ENCODE measurements around the gene ARHGAP12. TPM values are rescaled to one million over a fixed set of nuclear protein-coding genes. Genes with fewer than 3 reads are reported as not detected.

The ARHGAP12 gene
- total RNA-seq, 6 experiments from 2014 or later, result 16.0 to 18.9 (median 17.9) TPM

GRCh38 chr10:31887850-31888249, 40.8 kb downstream of the ARHGAP12 start:
- peaks cover 6% of the 10 kb centered on the region; the same call in 1 of the 2 replicates for H3K36me3 Mint-ChIP-seq (ENCODE audit: low read depth)
- no peak overlapping the region for H3K27ac Mint-ChIP-seq

DNA sequence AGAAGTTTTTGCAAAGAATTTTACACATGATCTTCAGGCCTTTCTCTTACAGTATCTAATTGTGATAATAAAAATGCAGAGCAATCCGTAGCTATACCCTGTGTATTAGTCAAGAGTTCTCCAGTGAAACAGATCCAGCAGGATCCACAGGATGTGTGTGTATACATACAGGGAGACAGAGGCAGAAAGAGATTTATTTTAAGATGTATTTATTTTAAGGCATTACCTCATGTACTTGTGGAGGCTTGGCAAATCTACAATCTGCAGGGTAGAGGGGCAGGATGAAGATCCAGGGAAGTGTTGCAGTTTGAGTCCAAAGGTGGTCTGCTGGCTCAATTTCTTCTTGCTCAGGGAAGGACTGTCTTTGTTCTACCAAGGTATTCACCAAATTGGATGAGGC, 41.7 kb downstream of the ARHGAP12 start:
- Mint-ChIP-seq H3K27me3 (ENCODE audit: insufficient read depth) (0 out of 2 replicates have a peak, but pooled peaks cover 2% of the 10 kb centered on the region), H3K4me3 (no peak overlapping the region), H3K9me3 (no peaks in the 10 kb centered on the region), H3K36me3 (ENCODE audit: low read depth) (peaks cover 6% of the 10 kb centered on the region; the same call in 1 of the 2 replicates), H3K27ac (no peak overlapping the region), H3K4me1 (ENCODE audit: low read depth) (peaks cover 51% of the 10 kb centered on the region)
- TF ChIP-seq, protein P1, sequence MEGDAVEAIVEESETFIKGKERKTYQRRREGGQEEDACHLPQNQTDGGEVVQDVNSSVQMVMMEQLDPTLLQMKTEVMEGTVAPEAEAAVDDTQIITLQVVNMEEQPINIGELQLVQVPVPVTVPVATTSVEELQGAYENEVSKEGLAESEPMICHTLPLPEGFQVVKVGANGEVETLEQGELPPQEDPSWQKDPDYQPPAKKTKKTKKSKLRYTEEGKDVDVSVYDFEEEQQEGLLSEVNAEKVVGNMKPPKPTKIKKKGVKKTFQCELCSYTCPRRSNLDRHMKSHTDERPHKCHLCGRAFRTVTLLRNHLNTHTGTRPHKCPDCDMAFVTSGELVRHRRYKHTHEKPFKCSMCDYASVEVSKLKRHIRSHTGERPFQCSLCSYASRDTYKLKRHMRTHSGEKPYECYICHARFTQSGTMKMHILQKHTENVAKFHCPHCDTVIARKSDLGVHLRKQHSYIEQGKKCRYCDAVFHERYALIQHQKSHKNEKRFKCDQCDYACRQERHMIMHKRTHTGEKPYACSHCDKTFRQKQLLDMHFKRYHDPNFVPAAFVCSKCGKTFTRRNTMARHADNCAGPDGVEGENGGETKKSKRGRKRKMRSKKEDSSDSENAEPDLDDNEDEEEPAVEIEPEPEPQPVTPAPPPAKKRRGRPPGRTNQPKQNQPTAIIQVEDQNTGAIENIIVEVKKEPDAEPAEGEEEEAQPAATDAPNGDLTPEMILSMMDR (IDR thresholded peaks at IDR 0.05), result no peak
- DNase-seq, result no peak

More at GRCh38 chr10:31887850-31888249, 40.8 kb downstream of the ARHGAP12 start:
- 0 out of 2 replicates have a peak, but pooled peaks cover 2% of the 10 kb centered on the region for H3K27me3 Mint-ChIP-seq (ENCODE audit: insufficient read depth)
- peaks cover 51% of the 10 kb centered on the region for H3K4me1 Mint-ChIP-seq (ENCODE audit: low read depth)
- H3K9me3 Mint-ChIP-seq, result no peaks in the 10 kb centered on the region
- no peak for DNase-seq
- no peak overlapping the region for H3K4me3 Mint-ChIP-seq
- TF ChIP-seq, protein P1 (IDR thresholded peaks at IDR 0.05), result no peak

DNA sequence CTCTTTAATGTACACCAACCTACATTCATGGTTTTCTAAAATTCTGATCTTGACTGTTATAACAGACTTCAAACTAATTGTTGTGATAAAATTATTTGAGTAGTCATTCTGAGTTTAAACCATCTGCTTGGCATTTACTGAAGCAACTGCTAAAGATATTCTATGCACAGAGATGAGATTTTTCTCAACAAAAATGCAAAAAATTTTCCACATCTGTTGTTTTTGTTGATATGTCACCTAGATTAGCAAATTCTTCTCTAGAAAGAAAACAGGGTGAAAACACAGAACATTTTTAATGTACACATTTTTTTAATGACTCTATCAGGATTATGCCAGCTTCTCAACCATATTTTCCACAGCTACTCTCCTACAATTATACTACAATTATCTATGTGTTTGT, 42.7 kb downstream of the ARHGAP12 start:
- no peak overlapping the region for H3K4me3 Mint-ChIP-seq
- peak overlapping the region; percentile 4; the same call in 1 of the 2 replicates for H3K27ac Mint-ChIP-seq
- H3K4me1 Mint-ChIP-seq (ENCODE audit: low read depth), result peaks cover 58% of the 10 kb centered on the region

DNA sequence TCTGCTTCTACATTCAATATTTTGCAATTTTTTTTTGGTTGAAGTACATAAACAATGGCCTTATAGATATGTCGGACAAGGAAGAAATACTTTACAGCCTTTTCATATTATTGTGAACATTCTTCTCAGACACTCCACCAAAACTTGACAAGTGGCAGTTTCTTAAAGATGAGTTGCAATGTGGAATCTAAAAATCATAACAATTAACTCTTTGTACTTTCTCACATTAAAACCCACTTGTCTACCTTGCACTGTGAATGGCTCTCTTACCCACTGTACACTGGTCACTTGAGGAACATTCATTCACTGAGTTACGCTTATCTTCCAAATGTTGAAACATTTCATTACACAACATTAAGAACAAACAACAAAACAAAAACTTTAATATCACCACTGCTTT, 44.2 kb downstream of the ARHGAP12 start:
- peaks cover 60% of the 10 kb centered on the region for H3K4me1 Mint-ChIP-seq (ENCODE audit: low read depth)
- no peak for DNase-seq
- H3K9me3 Mint-ChIP-seq, result no peaks in the 10 kb centered on the region
- TF ChIP-seq, protein P1 (IDR thresholded peaks at IDR 0.05), result no peak
- no peak overlapping the region for H3K27ac Mint-ChIP-seq
- H3K27me3 Mint-ChIP-seq (ENCODE audit: insufficient read depth), result no peaks in the 10 kb centered on the region
- no peaks in the 10 kb centered on the region for H3K36me3 Mint-ChIP-seq (ENCODE audit: low read depth)
- no peak overlapping the region for H3K4me3 Mint-ChIP-seq

More for the DNA sequence above, 42.7 kb downstream of the ARHGAP12 start:
- no peaks in the 10 kb centered on the region for H3K9me3 Mint-ChIP-seq
- TF ChIP-seq, protein P1 (IDR thresholded peaks at IDR 0.05), result no peak
- no peaks in the 10 kb centered on the region for H3K27me3 Mint-ChIP-seq (ENCODE audit: insufficient read depth)
- no peaks in the 10 kb centered on the region for H3K36me3 Mint-ChIP-seq (ENCODE audit: low read depth)
- DNase-seq, result no peak

- Mint-ChIP-seq H3K9me3 (no peaks in the 10 kb centered on the region), H3K4me1 (ENCODE audit: low read depth) (peaks cover 55% of the 10 kb centered on the region), H3K4me3 (no peak overlapping the region), H3K27ac (peak overlapping the region; percentile 53), H3K36me3 (ENCODE audit: low read depth) (no peaks in the 10 kb centered on the region), H3K27me3 (ENCODE audit: insufficient read depth) (no peaks in the 10 kb centered on the region)
- DNase-seq, result no peak
- TF ChIP-seq, protein P1 (IDR thresholded peaks at IDR 0.05), result no peak
These were observed 45.2 kb downstream of the ARHGAP12 start for GRCh38 chr10:31883397-31883796.
